Activated gamma-delta T cell treated with Interleukin-2 at 50 U/mL for 16 hours (primary cell): Measurements from ENCODE around the gene ARFGEF2.
"Not testable (repeated sequence)": the region's sequence is repeated elsewhere in the genome, so short reads cannot be mapped to it uniquely, and the experiment has no call there.

ENCODE experiments used
- DNase-seq: peaks from one replicate; pipeline ENCODE4 v3.0.0-alpha.2; 2020

The ARFGEF2 gene

GRCh38 chr20:48957053-48957481 lies 35.6 kb downstream of the ARFGEF2 start:
- DNase-seq = no peak

GRCh38 chr20:48957533-48957932 lies 36.0 kb downstream of the ARFGEF2 start:
- DNase-seq = no peak

GRCh38 chr20:48958743-48959142 lies 37.2 kb downstream of the ARFGEF2 start:
- no peak for DNase-seq

GRCh38 chr20:48959899-48960550 lies 38.5 kb downstream of the ARFGEF2 start:
- DNase-seq = no peak

GRCh38 chr20:48962421-48962820 lies 40.9 kb downstream of the ARFGEF2 start:
- no peak for DNase-seq

- DNase-seq = no peak
Observed at GRCh38 chr20:48962976-48963771, 41.7 kb downstream of the ARFGEF2 start.

GRCh38 chr20:48965189-48965910 lies 43.8 kb downstream of the ARFGEF2 start:
- DNase-seq = no peak

DNA sequence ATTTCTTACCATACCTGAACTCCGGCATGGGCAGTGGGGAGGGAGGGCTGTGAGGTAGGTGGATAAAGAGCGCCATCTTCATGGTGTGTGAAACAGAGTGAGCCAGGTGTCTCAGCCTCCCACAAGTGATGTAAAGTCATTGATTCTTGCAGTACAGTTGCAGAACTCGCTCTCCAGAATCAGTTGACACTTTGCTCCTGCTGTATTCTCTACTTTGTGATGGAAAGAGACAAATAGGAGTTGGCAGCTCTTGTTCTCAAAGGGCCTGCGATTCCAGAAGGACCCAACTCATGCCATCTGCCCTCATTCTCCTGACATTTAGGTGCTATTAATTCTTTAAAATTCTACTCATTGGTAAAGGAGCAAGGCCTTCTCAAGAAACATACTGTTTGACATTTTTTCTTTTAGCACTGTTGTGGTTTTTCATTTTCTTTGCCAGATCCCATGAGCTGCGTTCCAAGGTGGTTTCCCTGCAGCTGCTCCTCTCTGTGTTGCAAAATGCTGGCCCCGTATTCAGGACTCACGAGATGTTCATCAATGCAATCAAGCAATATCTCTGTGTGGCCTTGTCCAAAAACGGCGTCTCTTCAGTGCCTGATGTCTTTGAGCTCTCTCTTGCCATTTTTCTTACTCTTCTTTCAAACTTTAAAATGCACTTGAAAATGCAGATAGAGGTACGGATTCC lies 49.3 kb downstream of the ARFGEF2 start:
- DNase-seq = no peak

GRCh38 chr20:48971956-48972355 lies 50.4 kb downstream of the ARFGEF2 start:
- DNase-seq = no peak

DNA sequence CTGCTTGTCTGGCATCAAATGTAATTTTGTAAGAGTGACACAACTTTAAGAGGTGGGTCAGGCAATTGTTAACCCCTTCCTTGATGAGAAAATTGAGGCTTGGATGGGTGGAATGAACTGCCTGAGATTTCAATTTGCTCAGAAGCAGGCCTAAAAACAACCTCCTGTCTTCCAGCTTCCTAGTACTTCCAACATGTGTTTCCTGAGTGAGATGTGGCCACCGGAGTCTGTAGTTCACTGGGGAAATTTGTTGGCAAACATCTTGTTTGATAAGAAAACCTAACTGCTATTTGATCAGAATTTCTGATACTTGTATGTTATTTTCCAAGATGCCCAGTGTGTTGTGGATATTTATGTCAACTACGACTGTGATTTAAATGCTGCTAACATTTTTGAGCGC lies 51.3 kb downstream of the ARFGEF2 start:
- no peak for DNase-seq

GRCh38 chr20:48975955-48976354 lies 54.4 kb downstream of the ARFGEF2 start:
- no peak for DNase-seq

GRCh38 chr20:48979980-48980379 lies 58.5 kb downstream of the ARFGEF2 start:
- DNase-seq = not testable (repeated sequence)

GRCh38 chr20:48983423-48984400 lies 62.2 kb downstream of the ARFGEF2 start:
- no peak for DNase-seq

GRCh38 chr20:48984575-48985219 lies 63.2 kb downstream of the ARFGEF2 start:
- DNase-seq = no peak

GRCh38 chr20:48986899-48987298 lies 65.4 kb downstream of the ARFGEF2 start:
- no peak for DNase-seq

- DNase-seq = no peak
Observed at GRCh38 chr20:48990467-48990866, 69.0 kb downstream of the ARFGEF2 start.

GRCh38 chr20:48995589-48995988 lies 74.1 kb downstream of the ARFGEF2 start:
- DNase-seq = no peak

DNA sequence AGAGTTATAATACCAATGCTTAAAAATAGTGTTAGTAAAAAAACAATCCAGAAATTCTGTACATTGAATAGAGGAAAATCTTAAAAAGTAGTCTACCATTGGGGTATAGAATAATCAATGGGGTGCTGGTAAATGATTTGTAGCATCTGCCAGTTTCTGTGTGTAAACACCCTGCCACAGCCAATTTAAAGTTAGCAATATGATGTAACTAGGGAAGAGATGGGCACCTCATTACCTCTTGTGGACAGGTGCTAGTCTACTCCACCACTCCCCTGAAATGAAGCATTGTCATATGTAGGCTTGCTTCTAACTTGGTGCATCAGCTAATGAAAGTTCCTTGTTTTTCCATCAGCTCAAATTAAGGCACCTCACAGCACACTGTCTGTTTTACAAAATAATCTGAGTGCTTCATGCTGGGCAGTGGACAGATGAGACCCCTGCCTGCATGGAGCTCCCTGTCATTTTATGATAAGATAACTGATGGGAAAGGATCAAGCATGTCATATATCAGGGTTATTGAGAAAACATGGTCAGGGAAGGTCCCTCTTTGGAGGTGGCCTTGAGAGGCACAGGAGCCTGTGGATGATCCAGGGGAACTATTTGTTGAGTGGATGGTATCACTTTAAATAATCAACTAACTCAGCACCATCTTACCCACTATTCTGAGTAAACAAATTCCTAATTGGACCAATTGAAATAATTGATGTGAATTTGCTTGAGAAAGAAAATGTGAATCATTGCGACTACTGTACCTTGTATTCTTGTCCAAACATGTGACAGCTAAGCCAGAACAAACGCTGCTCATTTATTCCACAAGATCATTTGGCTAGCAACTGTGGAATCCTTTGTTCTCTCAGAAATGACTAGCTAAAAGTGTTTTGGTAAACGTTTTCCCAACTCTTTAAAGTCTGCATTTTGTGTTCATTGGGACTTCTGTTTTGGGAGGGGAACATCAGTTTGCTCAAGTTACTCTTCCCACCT lies 78.7 kb downstream of the ARFGEF2 start:
- DNase-seq = no peak

- DNase-seq = no peak
Observed at GRCh38 chr20:49001741-49002140, 80.2 kb downstream of the ARFGEF2 start.

DNA sequence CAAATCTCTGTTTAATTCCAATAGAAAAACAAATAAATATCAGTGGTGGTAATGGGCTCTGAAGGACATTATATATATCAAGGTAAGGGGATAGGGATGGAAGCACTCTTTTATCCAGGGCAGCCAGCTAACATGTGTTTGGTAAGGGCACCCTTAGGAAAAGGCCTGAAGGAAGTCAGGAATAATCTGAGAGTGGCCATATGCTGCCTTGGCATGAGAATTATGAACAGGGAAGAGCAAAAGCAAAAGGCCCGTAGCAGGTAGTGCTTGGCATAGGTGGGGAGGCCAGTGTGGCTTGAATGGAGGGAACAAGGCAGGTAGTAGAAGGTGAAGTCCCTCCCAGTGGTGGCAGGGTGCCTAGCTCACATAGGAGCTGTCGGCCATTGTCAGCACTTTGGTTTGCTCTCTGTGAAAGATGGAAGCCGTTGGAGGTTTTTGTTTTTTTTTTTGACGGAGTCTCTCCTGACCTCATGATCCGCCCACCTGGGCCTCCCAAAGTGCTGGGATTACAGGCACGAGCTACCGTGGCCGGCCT lies 85.0 kb downstream of the ARFGEF2 start:
- no peak for DNase-seq
